GM18526 (cell line): ENCODE measurements around the gene ITGA6.

Experiments
- POLR2A ChIP-seq: IDR thresholded peaks from 3 replicates; pipeline ENCODE4 v1.6.1; 2011; ENCODE audit not compliant: insufficient read length; ENCODE audit errors: extremely low read depth

Gene ITGA6

GRCh38 chr2:172431463-172431862 lies 4.1 kb downstream of the ITGA6 start:
- TF ChIP-seq POLR2A = no peak

GRCh38 chr2:172431993-172432392 lies 4.6 kb downstream of the ITGA6 start:
- no peak for TF ChIP-seq POLR2A

- no peak for TF ChIP-seq POLR2A
These were observed 5.8 kb downstream of the ITGA6 start for GRCh38 chr2:172433144-172433543.

- TF ChIP-seq POLR2A = no peak
These were observed 7.6 kb downstream of the ITGA6 start for GRCh38 chr2:172434821-172435605.

- no peak for TF ChIP-seq POLR2A
These were observed 8.2 kb downstream of the ITGA6 start for GRCh38 chr2:172435606-172435911.

- TF ChIP-seq POLR2A = no peak
These were observed 9.5 kb downstream of the ITGA6 start for GRCh38 chr2:172436889-172437288.

- TF ChIP-seq POLR2A = no peak
These were observed 10.3 kb downstream of the ITGA6 start for GRCh38 chr2:172437419-172438341.

- TF ChIP-seq POLR2A = no peak
These were observed 11.5 kb downstream of the ITGA6 start for GRCh38 chr2:172438741-172439508.

- no peak for TF ChIP-seq POLR2A
These were observed 12.1 kb downstream of the ITGA6 start for GRCh38 chr2:172439509-172439860.

- TF ChIP-seq POLR2A = no peak
These were observed 12.5 kb downstream of the ITGA6 start for GRCh38 chr2:172439911-172440310.

- no peak for TF ChIP-seq POLR2A
These were observed 13.4 kb downstream of the ITGA6 start for GRCh38 chr2:172440795-172441194.

GRCh38 chr2:172442072-172442895 lies 14.9 kb downstream of the ITGA6 start:
- no peak for TF ChIP-seq POLR2A

GRCh38 chr2:172445851-172446250 lies 18.5 kb downstream of the ITGA6 start:
- TF ChIP-seq POLR2A = no peak

GRCh38 chr2:172446474-172447063 lies 19.2 kb downstream of the ITGA6 start:
- no peak for TF ChIP-seq POLR2A

- TF ChIP-seq POLR2A = no peak
These were observed 20.6 kb downstream of the ITGA6 start for GRCh38 chr2:172447811-172448493.
